Mesenteric fat pad (tissue), 1 donor: ENCODE measurements around the gene SPATA3. TPM values are rescaled to one million over a fixed set of nuclear protein-coding genes. Genes with fewer than 3 reads are reported as not detected.
"Not testable (repeated sequence)": the region's sequence is repeated elsewhere in the genome, so short reads cannot be mapped to it uniquely, and the experiment has no call there.

ENCODE experiments used
- DNase-seq: peaks from one replicate; pipeline ENCODE4 v3.0.0-alpha.2; 2020; ENCODE audit warnings: low spot score
- total RNA-seq: library from RNA; stranded (reverse); fragmentation: NEBNext Ultra II Directional; extraction: Animal tissue kit (Norgen Biotek cat#: 25700); gene quantifications from one replicate; pipeline ENCODE4 v1.2.1, GENCODE V29; 2021
- donor health status: DM: yes; HTN: yes; CAD: no.

The SPATA3 gene
- total RNA-seq, 1 donor from 2014 or later, result not detected

DNA sequence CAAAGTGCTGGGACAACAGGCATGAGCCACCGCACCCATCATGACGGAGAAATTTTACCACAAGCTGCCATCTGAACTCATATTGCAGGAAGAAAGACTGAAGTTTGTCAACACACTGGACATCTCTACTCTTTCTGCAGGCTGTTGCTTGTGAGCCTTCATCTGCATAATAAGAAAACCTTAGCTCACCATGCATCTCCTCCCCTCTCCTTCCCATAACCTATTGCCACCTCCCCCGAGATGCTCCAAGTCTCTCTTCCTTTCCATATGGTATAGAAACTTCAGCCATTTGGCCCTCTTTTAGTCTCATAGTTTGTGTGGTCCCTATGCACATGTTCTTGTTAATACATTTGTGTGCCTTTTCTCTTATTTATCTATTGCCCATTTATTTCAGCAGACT is 22.3 kb downstream of the SPATA3 start:
- no peak for DNase-seq

DNA sequence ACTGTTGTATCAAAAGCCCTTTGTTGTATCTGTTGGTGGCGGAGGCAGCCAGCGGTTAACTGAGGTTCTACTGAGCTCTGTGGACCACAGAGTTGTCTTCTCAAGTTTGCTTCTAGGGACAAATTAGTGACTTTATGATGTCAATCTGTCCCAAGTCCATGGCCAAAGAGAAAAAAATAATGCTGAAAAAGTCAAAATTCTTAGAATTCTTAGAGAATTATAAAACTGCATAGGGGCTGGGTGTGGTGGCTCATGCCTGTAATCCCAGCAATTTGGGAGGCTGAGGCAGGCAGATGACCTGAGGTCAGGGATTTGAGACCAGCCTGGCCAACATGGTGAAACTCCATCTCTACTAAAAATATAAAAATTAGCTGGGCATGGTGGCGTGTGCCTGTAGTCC is 29.1 kb downstream of the SPATA3 start:
- not testable (repeated sequence) for DNase-seq

DNA sequence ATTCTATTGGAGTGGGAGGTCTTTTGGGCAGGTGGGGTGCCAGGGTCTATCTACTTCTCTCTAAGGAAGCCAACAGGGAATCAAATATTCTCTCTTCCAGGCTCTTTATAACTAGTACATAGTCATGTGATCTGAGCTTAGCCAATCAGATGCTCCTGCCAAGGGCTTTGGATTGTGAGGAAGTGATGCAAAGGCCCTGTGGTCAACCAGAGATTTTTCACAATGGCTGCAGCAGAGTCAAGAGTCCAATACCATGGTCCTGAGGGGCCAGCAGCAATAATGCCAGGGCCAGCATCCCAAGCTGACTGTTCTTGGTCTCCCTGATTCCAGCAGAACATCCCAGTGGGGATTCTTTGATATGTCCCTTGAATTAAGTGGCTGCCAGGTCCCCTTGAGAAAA is 33.0 kb downstream of the SPATA3 start:
- DNase-seq, result no peak

DNA sequence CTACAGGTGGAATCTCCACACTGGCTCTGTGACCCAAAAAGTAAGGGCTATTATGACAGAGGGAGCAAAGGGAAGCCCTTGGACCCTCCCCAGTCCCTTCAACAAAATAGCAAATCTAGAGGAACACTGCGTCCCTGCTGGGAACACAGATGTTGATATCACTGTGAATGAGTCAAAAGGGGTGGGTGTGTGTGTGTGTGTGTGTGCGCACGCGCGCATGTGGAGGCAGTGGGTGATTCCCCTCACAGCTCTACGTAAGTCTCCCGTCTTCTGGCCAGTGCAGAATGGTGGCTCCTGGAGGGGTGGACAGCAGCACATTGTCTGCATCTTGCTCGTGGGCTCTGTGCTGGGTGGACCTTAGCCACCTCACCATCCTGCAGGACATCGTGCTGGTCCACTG is 33.6 kb downstream of the SPATA3 start:
- no peak for DNase-seq

DNA sequence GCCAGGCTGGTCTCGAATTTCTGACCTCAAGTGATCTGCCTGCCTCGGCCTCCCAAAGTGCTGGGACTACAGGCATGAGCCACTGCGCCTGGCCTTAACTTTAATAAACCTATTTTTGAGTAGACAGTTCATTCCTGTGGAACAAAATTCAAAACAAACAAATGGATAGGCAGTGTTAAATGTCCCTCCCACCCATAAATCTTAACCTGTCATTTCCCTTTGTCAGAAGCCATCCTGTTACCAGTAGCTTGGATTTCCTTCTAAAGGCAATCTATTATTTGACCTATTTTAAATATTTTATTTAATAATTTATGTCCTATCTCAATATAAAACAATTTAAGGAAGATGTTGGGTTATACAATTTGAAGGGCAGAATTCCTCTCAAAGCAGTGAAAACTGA is 34.8 kb downstream of the SPATA3 start:
- no peak for DNase-seq

DNA sequence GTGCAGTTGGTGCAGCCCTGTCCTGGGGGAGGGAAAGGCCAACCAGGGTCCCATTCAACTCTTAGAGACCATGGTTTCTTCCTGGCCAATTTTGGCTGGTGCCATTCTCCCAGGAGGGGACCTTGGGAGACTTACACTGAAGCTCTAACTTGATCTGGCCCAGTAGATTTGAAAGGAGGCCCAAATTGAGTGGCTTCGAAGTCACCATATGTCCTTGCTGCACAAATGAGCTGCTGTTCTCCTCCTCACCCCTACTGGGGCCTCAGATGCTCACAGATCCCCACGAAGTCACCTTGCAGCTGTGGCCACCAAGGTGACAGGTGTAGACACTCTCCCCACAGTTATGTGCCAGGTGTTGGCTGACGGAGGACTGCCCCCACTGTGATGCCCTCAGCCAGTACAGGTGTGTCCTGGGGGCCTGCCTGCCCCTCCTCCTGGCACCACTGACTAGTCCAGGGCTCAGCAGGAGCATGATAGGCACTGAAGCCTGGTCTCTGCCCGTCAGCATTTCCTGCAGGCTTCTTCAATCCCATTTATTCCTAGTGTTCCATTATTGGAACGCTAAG is 36.7 kb downstream of the SPATA3 start:
- no peak for DNase-seq

DNA sequence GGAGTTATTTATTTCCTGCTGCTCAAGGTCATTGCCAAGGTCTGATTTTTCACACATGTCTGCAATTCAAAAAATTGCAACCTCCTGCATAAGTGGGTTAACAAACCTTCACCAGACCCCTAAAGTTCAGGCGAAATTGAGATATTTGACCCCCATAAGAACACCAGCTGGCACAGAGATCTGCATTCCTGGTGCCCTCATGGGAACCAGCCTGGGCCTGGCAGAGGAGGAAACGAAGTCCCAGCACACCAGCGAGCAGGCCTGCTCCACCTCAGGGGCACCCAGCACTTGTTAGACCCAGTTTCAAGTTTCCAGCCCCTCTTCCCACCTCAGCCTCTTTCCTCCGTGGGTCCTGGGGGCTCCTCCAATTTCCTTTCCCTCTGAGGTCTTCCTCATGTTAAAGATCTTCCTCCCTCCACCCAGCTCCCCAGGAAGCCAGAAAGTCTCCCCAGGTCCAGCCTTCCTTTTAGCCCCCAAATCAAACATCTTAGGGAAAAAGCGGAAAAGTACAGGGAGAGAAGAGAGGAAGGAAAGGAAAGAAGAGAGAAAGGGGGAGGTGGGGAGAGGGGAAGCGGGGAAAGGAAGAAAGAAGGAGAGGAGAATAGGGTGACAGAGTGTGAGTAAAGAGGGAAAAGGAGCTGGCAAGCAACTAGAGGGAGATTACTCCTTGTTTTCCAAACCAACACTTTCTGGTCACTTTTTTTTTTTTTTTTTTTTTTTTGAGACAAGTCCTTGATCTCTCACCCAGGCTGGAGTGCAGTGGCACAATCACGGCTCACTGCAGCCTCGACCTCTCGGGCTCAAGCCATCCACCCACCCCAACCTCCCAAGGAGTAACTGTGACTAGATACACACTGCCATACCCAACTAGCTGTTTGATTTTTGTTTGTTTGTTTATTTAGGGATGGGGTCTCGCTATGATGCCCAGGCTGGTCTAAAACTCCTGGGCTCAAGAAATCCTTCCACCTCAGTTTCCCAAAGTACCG is 37.5 kb downstream of the SPATA3 start:
- no peak for DNase-seq

DNA sequence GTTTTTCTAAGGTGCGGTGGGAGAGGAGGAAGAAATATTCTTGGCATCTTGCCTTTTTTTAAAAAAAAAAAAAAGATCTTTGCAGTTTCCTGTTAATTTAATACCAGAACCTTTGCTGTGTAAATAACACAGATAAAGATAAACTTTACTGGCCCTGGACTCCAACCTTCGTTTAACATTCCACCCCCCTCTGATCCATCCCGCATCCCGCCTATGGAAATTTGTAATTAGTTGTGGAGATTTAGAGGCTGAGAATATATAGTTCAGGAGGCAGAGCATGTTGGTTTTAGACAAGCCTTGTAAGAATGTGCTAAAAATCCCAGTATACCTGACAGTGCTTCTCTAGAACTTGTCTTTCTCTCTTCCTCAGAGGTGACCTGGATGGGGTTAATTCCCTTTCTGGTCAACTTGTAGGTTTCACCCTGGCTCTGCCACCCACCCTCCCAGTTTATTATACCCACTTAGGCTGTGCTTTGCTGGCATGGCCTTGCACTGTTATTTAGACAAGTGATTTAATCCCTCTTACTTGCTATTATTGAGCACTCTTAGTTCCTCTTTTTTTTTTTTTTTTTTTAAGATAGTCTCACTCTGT is 38.5 kb downstream of the SPATA3 start:
- DNase-seq, result no peak

DNA sequence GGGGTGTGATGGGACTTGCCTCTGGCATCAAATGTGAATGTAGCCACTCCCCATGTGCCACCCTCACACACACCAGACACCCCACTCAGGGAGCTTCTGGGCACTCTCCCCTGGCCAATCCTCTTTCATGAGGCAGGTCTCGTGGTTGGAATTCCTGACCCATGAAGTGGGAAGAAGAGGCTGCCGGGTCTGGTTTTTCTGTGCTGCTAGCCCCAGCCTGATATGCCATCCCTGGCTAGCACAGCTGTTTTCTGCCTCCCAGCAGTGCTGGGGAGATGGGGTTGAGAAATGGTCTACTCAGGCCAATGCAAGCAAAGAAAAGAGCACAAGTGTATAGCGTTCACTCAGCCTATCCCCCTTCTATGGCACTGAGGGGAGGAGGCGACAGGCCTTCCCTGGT is 40.2 kb downstream of the SPATA3 start:
- DNase-seq, result no peak

DNA sequence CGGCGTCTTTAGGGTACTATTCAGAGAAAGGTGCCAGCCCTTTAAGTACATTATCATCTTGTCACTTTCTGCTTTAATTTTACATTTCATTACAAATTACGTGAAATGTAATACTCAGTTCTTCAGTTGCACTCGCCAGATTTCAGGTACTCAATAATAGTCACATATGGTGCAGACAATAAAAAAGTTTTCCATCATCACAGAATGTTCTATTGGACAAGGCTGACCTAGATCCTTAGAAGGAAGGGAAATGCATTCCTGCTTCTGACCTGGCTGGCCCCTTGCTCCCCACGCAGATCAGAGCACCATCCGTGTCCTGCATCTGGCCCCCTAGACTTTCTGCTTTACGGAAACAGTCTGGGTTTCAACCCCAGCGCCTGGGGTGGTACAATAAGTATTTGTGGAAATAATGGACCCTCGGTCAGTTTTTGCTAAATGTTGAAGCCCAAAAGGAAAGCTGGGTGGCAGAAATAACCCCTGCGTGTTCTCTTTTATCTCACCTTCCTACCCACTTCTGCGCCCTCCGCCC is 40.7 kb downstream of the SPATA3 start:
- DNase-seq, result no peak

DNA sequence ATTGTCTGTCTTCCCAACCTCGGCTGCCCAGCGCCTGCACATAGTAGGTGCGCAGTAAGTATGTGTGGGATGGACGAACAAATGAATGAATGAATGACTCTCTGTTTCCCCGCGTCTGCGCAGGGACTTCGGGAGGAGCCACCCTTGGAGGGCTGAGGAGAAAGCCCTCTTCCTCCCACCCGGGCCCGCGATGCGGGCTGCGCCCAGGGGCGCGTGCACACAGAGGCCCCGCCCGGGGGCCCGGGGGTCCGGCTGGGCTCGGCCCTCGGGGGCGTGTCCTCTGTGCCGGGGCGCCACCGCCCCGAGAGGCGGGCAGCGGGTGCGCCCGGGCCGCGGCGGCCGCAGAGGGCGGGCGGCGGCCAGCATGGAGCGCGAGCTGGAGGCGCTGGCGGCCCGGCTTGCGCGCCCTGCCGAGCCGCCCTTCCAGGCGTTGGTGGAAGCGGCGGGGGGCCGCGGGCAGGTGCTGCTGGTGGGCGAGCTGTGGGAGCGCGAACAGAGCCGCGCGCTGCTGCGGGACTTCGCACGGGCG is 41.3 kb downstream of the SPATA3 start, which contains the start of gene C2orf72:
TSS of gene C2orf72 (plus strand) at position 322 of the 529 bp plus-strand sequence. CDS start at position 365, 43 bp downstream.
- no peak for DNase-seq

DNA sequence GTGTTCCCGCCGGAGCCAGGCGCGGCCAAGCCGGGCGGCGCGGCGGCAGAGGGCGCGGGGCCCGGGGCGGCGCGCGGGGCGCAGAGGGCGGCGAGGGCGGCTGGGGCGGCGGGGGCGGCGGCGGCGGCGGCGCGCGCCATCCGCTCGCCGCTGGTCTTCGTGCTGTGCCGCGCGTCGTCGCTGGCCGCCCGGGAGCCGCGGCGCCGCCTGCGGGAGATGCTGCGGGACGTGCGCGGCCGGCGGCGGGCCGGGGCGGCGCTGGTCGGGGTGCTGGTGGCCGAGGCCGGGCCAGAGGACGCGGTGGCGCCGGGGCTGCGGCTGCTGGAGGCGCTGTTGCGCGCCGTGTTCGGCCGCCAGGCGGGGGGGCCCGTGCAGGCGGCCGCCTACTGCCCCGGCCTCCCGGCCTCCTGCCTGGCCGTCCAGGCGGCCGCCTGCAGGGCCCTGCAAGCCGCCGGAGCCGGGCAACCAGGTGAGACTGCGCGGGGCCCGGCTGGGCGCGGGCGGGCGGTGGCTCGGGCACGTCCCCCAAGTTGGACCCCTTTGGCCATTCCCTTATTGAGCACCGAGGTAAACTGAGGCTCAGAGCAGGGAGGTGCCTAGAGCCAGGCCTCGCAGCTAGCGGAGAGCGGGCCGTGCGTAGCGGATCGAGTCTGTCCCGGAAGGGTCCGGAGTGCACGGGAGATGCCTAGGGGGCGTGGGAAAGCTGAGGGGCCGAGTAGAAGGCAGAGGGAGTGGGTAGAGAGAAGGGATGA is 42.0 kb downstream of the SPATA3 start:
- no peak for DNase-seq

DNA sequence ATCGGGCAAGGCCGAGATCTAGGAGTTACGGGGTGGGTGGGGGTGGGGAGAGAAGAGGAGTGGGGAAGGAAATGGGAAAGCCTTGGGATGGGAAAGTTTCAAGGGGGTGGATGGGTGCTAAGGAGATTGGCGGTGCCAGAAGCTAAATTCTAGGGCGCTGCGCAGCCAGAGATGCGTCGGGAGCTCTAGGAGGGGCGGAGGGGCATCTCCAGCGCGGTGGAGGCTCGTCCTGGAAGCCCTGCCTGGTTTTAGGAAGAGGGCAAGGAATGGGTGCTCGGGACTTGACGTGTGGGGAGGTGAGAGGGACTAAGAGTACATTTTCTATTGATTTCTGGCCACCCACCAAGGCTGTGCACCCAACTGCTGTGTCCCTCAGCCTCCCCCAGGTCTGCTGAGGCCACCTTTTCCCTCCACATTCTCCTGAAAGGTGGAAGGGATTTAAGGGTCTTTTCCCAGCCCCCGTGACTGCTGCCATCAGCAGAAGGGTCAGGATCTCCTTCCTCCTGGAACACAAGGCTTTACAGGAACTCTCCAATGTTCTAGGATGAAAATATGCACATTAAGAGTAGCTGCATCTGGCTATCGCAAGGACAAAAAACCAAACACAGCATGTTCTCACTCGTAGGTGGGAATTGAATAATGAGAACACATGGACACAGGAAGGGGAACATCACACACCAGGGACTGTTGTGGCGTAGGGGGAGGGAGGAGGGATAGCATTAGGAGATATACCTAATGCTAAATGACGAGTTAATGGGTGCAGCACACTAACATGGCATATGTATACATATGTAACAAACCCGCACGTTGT is 42.8 kb downstream of the SPATA3 start:
- no peak for DNase-seq

DNA sequence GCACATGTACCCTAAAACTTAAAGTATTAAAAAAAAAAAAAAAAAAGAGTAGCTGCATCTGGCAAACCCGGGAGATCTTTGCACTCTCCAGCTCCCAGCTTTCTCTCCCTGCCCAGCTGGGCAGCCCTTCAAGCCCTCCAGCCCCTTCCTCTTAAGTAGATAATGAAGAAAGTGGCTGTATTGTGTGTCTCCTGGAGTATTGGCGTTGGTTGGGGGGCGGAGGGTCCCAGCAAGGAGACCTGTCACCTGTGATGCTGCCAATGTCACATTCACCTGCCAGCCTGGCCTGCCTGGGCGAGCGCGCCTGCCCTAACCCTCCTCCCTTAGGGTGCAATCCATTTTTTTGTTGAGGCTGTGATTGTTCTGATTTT is 43.4 kb downstream of the SPATA3 start:
- no peak for DNase-seq

DNA sequence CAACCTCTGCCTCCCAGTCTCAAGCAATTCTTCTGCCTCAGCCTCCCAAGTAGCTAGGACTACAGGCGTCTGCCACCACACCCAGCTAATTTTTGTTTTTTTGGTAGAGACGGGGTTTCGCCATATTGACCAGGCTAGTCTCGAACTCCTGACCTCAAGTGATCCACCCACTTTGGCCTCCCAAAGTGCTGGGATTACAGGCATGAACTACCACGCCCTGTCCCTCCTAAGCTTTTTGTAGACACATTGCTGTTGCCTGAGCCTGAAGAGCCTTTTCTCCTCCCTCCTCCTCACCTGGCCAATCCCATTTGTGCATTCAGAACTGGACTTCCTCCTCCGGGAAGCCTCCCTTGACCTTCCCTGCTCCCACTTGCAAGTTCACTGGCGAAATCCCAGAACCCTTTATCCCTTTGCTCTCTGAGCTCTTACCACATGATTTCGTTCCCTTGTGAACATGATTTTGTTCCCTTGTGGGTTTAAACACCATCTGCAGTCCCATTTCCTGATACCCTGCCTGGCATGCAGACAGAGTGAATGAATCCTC is 44.0 kb downstream of the SPATA3 start:
- DNase-seq, result no peak

DNA sequence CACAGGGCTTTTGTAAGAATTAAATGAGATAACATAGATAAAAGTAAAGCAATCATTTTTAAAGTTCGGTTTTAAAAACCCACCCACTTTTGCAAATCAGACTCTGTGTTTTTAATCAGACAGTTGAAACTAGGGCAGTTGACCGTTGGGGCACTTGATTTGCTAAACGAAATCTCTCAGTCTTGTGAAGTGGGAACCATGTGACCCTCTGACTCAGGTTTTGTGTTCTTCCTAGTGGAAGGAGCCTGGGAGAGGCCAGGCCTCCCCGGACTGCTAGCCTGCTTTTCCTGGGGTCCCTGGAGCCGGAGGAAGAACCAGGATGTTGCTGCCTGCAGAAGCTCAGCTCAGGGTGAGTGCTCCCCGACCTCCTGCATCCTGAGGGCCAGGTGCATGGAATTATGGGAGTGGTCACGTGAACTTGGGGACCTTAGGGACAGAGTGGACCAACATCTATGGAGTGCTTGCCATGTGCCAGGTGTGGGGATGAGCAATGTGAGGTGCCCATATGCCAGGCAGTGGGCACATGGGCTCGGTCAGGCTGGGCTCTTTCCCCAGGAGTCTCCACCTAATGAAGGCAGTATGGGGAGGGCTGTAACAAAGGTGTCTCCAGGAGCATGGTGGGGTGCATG is 45.3 kb downstream of the SPATA3 start:
- DNase-seq, result no peak

DNA sequence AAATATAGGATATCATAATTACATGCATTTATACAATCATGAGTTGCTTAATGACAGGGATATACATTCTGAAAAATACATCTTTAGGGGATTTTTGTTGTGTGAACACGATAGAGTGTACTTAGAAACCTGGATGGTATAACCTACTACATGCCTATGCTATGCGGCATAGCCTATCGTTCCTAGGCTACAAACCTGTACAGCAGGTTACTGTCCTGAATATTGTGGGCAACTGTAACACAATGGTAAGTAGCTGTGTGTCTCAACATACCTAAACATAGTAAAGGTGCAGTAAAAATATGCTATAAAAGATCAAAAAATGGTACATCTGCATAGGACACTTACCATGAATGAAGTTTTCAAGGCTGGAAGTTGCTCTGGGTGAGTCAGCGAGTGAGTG is 47.9 kb downstream of the SPATA3 start:
- no peak for DNase-seq

DNA sequence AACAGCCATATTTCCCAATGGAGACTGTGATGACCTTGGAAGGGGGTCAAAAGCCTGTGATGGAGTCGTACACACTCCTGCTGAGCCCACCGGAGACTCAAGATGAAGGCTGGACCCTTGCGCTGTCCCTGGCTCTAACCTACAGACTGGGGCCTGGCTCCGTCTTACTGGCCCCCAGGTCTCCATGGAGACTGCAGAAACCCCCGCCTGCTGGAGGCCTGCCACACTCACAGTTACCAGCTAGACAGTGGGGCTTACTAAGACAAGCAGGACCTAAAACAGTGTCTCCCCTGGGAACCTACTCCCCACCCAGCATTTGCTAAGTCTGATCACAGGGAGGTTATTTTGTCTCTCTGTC is 51.0 kb downstream of the SPATA3 start:
- DNase-seq, result no peak

DNA sequence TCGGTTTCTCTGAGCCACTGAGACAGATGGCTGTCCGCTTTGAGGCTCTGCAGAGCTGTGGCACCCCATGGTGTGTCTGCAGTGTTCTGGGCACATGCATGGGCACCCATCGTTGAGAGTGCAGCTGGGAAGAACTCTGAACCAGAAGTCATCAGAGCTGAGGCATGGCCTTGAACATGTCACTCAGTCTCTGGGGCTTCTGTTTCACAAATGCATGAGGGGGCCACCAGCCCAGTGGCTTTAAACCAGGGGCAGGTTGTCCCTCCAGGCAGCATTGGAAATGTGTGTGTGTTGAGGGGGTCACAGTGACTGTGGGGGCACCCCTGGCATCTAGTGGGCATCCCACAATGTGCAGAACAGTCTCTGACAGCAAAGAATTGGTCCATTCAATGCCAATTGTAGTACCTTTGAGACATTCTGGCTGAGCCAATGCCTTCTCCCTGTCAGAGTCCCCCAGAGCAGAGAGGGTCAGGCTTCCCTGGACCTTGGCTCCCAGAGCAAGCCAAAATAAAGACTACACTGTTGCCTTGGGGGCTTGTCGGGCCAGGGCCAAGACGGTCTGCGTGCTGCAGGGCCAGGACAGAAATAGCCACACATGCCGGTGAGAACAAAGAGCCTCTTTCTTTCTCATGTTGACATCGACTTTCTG is 51.5 kb downstream of the SPATA3 start:
- no peak for DNase-seq
